GM21423 (cell line): ENCODE data around the gene ARHGAP23.
"Not testable (repeated sequence)": the region's sequence is repeated elsewhere in the genome, so short reads cannot be mapped to it uniquely, and the experiment has no call there.

Experiments used
- ATAC-seq: cut with Tn5 transposase; IDR thresholded peaks from one replicate; pipeline ENCODE4 v1.9.1; 2021; ENCODE audit warnings: mild to moderate bottlenecking, moderate library complexity; ENCODE audit not compliant: unreplicated experiment

The ARHGAP23 gene

GRCh38 chr17:38511150-38512108, 83.2 kb downstream of the ARHGAP23 start:
- no peak for ATAC-seq

GRCh38 chr17:38512473-38513058, 84.3 kb downstream of the ARHGAP23 start:
- ATAC-seq = no peak

GRCh38 chr17:38526526-38526925, 98.3 kb downstream of the ARHGAP23 start:
- ATAC-seq = not testable (repeated sequence)

- not testable (repeated sequence) for ATAC-seq
These were observed 99.9 kb downstream of the ARHGAP23 start for GRCh38 chr17:38528141-38528540.

GRCh38 chr17:38530856-38531255, 102.6 kb downstream of the ARHGAP23 start:
- ATAC-seq = not testable (repeated sequence)

GRCh38 chr17:38531761-38532160, 103.5 kb downstream of the ARHGAP23 start:
- not testable (repeated sequence) for ATAC-seq

- no peak for ATAC-seq
These were observed 104.2 kb downstream of the ARHGAP23 start for GRCh38 chr17:38532451-38532850.

- no peak for ATAC-seq
These were observed 105.0 kb downstream of the ARHGAP23 start for GRCh38 chr17:38533241-38533640.

- no peak for ATAC-seq
These were observed 105.7 kb downstream of the ARHGAP23 start for GRCh38 chr17:38533866-38534497.

- no peak for ATAC-seq
These were observed 106.2 kb downstream of the ARHGAP23 start for GRCh38 chr17:38534498-38534885.

- ATAC-seq = no peak
These were observed 107.6 kb downstream of the ARHGAP23 start for GRCh38 chr17:38535886-38536285.

GRCh38 chr17:38536661-38537060, 108.4 kb downstream of the ARHGAP23 start:
- no peak for ATAC-seq

GRCh38 chr17:38538906-38539305, 110.6 kb downstream of the ARHGAP23 start:
- no peak for ATAC-seq

- ATAC-seq = no peak
These were observed 111.1 kb downstream of the ARHGAP23 start for GRCh38 chr17:38539386-38539785.

GRCh38 chr17:38540514-38541045, 112.3 kb downstream of the ARHGAP23 start:
- no peak for ATAC-seq

- no peak for ATAC-seq
These were observed 113.0 kb downstream of the ARHGAP23 start for GRCh38 chr17:38541281-38541680.

- ATAC-seq = no peak
These were observed 114.0 kb downstream of the ARHGAP23 start for GRCh38 chr17:38542286-38542685.

GRCh38 chr17:38543403-38544174, 115.3 kb downstream of the ARHGAP23 start:
- ATAC-seq = no peak

- no peak for ATAC-seq
These were observed 116.0 kb downstream of the ARHGAP23 start for GRCh38 chr17:38544175-38544838.

GRCh38 chr17:38544839-38545209, 116.6 kb downstream of the ARHGAP23 start:
- ATAC-seq = no peak
